Medulla oblongata (tissue), 1 donor: ENCODE results near the gene ANXA6.

Experiments used
- DNase-seq: peaks from one replicate; pipeline ENCODE4 v3.0.0-alpha.2; 2015; ENCODE audit errors: extremely low spot score

Gene ANXA6

DNA sequence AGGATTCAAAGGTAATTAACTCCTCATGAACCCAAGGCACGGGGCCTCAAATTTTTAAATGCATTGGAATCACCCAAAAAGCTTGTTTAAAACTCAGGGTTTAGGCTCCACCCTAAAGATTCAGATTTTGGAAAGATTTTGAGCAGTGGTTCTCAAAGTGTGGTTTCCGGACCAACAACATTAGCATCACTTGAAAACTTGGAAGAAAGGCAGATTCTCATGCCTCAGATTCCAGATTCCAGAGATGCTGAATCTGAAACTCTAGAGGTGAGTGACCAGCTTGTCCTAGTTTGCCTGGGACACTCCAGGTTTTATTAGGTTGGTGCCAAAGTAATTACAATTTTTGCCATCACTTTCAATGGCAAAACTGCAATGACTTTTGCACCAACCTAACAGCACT lies 52.0 kb downstream of the ANXA6 start:
- no peak for DNase-seq

DNA sequence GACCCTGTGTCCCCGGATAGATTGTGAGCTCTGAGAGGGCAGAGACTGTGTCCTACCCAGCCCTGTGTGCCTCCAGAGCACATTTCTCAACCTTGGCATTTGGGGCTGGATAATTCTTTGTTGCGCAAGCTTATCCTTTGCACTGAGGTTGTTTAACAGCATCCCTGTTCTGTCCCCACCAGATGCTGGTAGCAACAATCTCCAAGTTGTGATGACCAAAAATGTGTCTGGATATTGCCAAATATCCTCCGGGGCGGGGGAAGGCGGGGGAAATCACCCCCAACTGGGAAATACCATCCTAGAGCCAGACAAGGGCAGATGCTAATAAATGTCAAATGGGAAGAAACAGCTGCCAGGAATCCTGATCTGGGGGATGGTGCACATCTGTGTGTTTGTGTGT lies 52.8 kb downstream of the ANXA6 start:
- DNase-seq, result no peak

DNA sequence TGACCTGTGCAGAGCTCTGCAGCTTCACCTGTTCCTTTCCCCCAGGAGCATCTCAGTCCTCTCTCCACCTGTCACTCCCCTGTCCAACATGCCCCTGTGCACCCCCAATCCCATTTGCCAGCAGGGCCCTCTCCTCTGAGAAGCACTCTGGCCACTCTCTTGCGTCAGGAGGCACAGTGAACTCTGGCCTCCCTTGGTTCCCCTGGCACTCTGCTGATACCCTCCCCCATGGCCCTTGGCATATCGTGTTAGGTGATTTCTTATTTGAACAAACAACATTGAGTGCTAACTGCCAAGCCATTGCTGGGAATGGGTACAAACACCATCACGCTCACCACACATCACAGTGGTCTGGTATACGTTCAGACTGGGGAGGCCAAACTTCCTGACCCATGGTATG lies 55.8 kb downstream of the ANXA6 start:
- DNase-seq, result no peak

DNA sequence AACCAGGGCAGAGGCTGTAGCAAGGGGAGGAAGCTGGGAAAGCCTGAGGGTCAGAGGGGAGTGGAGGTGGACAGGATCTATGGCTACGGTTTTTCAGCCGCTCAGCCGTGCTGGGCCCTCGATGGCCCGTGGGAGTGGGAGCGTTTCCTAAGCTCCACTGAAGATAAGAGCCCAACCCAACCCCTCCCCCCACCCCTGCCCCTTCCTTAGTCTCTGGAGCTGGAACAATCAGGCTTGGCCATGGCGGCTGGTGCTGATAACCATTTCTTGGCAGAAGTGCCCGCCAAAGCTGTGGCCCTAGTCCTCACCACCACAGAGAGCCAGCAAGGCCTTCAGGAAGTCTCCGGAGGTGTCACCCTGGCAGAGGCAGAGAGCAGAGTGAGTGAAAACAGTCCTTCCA lies 56.4 kb downstream of the ANXA6 start:
- DNase-seq, result no peak

DNA sequence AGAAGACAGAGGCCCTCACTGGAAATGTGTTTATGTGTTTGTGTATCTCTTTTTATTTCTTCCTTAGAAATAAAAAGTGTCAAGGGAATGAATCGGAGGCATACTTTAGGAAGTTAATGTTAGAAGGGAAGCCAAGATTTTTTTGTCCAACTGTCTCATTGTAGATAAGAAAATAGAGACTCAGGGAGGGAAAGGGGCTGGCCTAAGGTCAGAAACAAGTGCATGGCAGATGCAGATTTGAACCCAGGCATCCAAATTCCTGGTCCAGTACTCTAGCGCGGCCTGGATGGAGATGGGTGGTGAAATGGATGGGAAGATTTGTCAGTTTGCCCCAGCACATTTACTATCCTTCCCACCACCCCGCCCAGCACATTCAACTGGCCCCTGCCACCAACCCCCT lies 56.9 kb downstream of the ANXA6 start:
- no peak for DNase-seq

DNA sequence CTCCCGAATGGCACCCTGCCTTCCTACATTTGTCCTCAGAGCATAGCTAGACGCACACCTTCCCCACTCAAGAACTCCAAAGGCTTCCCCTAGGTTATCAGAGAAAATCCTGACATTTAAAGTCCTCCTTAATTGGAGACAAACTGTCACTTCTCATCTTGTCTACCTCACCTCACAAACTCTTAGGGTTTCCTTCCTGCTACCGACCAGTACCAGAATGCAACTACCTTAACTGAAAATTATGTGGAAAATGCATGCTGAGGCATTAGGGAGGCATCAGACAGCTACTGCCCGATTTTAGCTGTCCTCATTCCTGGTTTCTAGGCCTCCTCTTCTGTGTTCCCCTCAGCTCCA lies 58.8 kb downstream of the ANXA6 start:
- DNase-seq, result no peak

DNA sequence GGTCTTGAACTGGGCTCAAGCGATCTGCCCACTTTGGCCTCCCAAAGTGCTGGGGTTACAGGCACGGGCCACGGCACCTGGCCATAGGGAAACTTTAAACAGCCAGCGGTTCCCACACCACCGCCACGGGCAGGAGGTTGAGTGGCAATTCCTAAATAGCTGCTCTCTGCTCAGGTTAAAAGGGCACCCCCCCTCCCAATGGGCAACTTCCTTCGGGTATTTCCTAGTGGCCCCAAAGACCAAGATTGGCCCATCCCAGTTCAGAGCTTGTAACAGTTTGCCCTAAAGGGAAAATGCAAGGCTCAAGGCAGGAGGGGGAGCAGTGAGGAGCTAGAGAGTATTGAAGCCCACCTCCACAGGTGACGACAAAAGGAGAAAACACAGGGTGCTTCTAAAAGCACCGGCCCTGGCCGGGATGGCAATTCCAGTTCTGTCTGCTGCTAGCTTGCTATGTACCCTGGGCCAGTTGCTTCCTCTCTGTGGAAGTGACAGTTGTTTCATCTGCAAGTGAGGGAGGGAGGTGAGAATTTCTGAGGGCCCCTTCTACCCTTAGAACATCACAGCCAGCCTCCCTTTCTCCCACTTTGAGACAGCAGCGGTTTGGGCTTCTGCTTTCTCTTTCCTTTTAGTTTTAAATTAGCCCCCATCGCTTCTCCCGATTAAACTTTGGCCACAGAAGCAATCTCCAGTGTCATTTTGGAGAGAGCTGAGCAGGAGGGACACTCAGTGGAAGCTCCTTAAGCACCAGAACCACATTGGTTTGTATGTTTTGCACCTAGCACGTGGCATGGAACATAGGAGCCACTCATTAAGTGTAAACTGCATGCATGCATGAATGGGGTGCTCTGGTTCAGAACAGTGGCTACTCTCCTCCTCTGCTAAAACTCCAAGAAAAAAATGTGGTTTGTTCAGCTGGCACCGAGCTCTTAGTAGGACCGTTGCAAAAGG lies 59.5 kb downstream of the ANXA6 start:
- DNase-seq, result peak; percentile 46

DNA sequence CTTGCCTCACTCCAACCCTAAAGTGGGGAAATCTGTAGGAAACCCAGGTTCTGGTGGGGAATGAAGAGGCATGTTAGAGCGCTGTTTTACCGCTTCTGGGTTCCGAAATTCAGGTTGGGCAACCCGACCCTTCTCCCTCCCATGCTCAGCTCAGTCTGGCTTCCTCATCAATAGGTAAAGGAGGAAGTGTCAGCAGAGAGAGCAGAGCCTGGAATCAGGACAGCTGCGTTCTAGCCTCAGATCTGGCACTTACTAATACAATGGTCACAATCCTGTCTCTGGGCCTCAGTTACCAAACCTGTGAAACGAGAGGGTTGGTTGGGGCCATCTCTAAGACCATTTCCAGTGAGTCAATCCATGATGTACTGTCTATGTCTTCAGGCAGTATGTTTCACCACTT lies 60.5 kb downstream of the ANXA6 start:
- DNase-seq, result no peak

DNA sequence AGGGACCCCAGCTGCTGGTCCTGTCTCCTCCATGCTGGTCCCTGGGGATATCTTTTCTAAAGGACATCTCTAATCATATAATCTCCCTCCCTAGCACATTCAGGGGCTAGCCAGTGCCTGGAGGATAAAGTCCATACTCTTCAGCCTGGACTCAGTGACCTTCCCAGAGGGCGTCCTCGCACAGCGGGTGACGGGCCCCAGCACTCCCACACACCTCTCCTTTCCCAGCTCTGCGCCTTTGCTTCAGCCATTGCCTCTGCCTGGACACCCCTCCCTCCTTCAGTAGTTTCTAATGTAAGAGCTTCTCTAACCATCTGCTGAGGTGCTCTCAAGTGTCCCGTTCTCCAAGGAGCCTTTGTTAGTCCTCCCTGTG lies 61.6 kb downstream of the ANXA6 start:
- DNase-seq, result no peak

DNA sequence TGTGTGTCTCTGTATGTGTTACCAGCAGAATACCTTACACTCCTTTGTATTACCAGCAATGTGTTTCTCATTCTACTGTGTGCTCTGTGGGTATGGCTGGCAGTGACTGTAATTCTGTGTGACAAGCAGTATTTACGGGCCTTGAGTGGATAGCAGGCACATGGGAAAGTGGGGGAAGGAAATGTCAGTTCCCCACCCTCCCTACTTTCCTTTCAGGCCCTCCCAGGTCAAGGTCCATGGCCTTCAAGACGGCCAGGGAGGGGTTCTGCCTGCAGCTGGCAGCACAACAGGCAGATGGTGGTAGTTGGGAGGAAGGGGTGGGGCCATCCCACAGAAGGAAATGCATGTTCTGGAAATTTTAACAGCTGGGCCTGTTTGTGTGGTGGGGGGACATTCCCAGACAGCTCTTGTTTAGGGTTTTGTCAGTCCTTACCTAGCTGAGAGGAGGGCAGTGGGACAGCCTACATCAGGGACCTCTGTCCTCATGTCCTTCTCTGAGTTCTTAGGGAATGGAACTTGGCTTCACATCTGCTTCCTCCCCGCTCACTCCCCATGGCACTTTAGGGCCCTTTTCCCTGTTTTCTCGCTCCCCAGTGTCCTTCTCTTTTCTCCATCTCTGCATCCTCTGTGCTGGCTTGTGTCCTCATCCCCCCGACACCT lies 62.1 kb downstream of the ANXA6 start:
- DNase-seq, result no peak

DNA sequence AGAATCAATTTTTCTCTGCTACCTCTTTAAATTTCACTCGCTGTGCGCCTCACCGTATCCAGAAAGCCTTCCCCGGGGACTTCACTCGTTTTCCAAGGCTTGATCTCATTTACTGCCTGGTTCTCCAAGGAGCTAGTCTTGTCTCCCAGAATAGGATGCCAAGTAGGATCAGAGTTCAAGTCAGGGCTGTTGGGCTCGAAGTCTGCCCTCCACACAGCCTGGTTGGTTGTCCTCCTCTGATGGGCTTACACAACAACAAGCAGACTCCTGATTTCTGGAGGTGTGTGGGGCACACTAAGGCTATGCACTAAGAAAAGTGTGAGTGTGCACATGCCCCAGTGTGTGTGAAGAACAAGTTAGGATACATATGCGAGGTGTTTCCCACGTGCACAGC lies 62.7 kb downstream of the ANXA6 start:
- no peak for DNase-seq

DNA sequence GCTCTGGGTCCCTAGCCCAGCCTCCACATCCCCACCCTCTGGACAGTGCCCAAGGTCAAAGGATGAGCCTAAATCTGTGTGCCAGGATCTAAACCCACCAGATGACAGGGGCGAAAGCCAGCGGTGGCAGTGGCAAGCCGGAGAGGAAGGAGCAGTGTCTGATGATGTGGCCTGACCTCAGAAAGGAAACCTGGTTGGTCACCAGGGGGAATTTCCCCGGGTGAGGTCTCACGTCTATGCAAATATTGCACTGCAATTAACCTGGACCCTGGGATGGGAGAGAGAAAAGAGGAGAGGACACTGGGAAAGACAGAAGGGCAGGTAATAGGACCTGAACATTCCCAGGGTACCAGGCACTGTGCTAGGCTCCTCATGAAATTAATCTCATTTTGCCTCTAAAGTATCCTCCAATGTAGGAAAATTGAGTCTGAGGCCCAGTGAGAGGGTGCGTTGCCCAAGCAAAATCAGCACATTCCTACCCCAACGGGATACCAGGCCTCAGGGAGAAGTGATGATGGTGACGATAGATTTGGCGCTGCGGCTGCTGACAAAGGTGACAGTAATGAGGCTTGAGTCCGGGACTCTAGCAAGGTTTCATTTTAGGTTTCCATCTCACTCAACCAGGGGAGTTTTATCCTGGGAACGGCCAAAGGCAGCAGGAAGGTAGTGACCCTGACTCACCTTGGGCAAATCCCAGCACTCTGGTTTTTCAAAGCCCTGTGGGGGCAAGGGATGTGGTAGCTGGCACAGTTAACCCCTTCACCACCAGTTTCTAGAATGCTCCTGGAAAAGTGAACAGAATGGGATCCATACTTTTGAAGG lies 63.3 kb downstream of the ANXA6 start:
- no peak for DNase-seq

DNA sequence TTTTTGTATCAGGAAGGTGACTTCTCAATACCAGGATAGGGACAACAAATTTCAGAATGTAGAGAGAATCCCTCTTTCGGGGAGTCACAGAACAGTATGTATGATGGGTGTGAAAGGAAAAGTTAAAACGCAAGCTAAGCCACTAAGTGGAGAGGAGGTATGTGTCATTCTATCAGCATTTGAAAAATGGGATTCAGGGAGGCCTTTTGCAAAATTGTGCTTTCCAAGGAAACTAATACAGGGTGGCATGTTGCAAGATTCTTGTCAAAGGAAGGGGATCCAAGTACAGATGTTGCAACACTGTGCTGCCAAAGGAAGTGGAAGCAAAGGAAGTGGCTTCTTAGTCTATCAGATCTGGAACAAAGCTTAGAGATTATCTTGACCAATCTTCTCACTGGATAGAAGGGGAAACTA lies 64.1 kb downstream of the ANXA6 start:
- DNase-seq, result peak; percentile 32

DNA sequence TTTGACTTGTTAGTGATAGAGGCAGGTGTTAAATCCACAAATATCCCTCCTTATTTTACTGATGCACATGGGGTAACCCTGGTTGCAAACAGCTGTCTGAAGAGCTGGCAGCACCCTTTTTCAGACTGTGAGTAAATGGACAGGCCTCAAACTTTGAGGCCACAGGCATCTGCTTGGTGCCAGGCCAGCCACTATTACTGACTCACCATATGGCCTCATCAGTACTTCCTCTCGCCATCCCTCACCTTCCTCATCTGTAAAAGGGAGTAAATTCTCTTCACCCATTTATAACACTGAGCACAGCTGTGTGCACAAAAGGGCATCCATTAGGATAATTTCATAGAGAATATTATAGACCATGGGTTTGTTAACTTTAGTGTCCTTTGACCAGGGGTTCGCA lies 64.8 kb downstream of the ANXA6 start:
- DNase-seq, result no peak

DNA sequence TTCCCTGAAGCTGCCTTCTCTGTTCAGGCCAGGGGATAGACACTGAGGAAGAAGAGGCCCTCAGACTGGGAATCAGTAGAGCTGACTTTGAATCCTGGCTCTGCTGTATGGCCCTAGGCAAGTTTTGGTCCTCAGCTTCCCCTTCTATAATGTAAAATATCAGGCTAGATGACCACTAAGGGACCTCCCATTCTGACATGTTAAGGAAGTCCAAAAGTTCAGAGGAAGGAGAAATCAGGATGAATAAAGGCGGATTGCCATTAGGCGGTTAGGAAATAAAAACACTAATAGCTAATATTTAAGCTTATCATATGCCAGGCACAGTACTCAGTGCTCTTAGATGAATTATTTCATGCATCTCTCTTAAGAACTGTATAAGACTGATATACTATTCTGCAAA lies 67.9 kb downstream of the ANXA6 start:
- no peak for DNase-seq

DNA sequence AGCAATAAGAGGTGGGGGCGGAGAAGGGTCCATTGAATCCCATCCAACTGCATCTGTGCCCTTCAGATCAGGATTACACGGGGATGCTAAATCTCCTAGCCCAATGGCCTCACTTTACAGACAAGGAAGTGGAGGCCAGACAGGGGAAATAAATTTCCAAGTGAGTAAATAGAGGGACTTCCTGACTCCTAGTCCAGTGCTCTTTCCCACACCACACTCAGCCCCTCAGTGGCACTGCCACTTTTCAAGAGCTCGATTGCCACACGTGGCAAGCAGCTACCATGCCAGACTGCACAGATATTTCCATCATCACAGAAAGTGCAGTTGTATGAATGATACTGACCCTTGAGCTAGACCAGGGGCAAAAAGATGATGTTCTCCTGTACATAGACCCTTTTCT lies 68.6 kb downstream of the ANXA6 start:
- no peak for DNase-seq

DNA sequence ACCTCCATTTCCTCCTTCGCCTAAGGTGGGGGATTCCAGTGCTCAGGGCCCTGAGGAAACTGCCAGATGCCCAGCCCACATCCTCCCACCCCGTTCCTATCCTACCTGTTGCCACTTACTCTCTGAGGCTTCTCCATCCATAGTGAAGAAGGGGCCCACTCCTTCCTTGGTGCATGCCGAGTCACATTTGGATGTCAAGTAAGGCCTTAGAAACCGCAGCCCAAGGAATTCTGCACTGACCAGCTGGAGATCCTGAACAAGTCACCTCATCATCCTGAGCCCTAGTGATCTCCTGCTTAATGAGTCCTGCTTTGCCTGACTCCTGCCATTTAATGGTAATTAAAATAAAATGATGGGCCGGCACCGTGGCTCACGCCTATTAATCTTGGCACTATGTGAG lies 70.1 kb downstream of the ANXA6 start:
- DNase-seq, result no peak

DNA sequence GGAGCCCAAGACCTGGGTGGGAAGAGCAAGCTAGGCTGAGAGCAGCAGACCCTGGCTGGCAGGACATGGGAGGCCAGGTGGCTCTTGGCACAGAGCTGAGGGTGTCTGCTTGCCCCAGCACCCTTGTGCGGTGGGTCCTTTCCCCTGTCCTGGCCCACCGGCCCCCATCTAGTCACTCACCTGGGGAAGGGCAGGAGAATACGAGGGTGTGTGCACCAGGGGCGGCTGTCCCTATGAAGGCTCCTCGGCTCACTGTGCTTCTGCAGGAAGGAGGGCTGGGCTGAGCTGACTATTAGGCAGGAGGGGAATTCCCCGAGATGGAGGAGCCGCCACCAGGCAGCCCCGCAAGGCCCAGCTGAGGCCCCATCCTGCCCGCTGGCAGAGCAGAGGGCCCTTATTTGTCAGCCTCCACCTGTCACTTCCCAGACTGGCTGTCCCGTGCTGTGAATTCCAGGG lies 70.6 kb downstream of the ANXA6 start:
- DNase-seq, result no peak

DNA sequence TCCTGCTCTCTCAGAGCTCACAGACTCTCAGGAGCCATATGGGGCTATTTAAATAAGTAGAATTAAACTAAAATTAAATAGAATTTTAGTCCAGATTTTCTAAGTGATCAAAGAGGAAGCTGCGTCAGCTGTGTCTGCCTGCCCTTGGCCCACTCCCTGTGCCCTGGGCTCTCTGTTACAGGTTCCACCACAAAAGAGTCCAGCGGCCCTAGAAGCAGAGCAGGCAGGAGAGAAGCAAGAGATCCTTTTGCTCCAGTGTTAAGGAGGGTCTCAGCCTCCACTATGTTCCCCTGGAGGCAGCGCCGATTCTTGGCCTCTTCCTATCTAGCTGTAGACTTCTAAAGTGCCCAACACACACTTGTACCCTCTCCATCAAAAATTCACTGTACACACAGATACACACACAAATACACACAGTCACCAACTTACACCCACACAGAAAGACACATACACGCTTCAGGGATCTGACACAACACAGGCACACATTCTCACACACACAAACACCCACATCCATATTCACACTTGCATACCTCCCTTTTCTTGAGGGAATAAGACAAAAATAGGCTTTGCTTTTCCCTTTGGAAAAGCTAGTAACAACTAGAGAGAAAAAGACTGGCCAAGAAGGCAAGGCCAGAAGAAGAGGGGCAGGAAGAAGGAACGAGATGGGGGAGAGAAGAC lies 71.2 kb downstream of the ANXA6 start:
- DNase-seq, result no peak

DNA sequence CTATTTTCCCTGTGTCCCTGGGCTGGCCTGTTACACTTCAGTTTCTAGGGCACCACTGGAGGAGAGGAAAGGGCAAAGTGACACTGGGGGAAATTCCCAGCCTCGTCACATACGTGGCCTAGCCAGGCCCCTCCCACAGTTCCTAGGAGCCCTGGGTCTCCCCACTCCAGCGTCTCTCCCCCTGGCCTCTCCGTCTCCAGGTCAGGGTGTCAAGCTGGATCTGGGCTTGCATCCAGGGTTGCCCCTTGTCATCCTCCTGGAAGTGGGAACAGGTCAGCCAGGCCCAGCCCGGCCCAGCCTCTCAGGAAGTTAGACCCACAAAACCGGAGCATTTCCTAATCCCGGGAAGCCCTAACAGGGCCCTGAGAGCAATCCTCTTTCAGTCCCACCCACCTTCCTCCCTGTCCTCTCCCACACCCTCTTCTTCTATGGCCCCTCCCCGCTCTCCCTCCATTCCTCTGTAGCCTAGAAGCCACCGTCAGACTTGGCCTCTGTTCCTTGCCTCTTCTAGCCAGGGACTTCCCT lies 72.0 kb downstream of the ANXA6 start:
- no peak for DNase-seq

DNA sequence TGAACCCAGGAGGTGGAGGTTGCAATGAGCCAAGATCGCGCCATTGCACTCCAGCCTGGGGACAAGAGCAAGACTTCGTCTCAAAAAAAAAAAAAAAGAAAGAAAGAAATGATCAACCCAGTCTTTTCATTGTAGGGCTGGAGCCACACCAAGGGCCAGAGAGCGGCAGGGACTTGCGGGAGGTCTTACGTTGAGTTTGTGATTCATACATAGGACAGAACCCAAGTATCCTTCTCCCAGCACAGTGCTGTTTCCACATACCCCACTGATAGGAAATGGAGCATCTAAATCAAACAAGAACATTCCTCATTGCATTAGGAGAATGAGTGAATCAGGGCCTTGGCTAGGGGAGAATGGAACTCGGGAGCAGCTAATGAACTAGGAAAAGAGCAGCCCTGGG lies 73.2 kb downstream of the ANXA6 start:
- no peak for DNase-seq
